ENCODE data around the gene FAM180B. TPM values are rescaled to one million over a fixed set of nuclear protein-coding genes. Genes with fewer than 3 reads are reported as not detected.

The FAM180B gene
- total and polyA plus RNA-seq, 4 donors: not detected

DNA sequence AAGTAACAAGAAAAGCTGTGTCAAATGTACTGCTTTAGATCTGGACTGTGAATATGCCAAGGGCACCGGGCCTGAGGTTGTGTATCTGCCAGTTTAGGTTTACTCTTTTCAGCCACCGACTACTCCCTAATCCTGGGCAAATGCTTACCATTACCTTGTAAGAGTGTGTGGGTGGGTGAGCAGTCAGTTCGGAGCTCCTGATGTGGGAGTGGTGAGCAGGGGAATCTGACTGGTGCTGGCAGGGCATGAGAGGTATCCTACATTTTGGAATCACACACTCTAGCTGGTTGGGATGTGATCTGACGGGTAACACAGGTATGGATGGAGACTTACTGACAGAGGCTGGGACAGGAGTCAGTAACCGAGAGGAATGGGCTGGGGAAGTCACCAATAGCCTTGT, 2.6 kb upstream of the FAM180B start:
- Histone ChIP-seq H3K27ac (ENCODE audit: low read depth in 1 of 2, low read length in 2 of 2) (no peak overlapping the region), H3K4me1 (ENCODE audit: control insufficient read depth in 4 of 4, insufficient read depth in 4 of 4, low read length in 3 of 4) (peaks cover 1 to 16% (median 14%) of the 10 kb centered on the region in 4 donors), H3K27me3 (ENCODE audit: control insufficient read depth in 4 of 4, insufficient read depth in 4 of 4, low read length in 3 of 4) (no peaks in the 10 kb centered on the region), H3K9ac (ENCODE audit: low read depth in 1 of 2, low read length in 2 of 2) (no peak overlapping the region), H3K9me3 (ENCODE audit: control insufficient read depth in 4 of 4, low read length in 3 of 4) (no peaks in the 10 kb centered on the region), H3K4me3 (ENCODE audit: low read depth in 1 of 3, low read length in 3 of 3) (no peak overlapping the region), H3K36me3 (ENCODE audit: control insufficient read depth in 4 of 4, insufficient read depth in 3 of 4, low read depth in 1 of 4, low read length in 3 of 4) (peaks cover 9 to 42% (median 34%) of the 10 kb centered on the region in 4 donors)
- WGBS: 94% methylated on average over 5 of the region's 5 CpGs
- DNase-seq (ENCODE audit: low spot score): no peak
- TF ChIP-seq FOXA1 (IDR thresholded peaks at IDR 0.05) (no peak), MAX (IDR thresholded peaks at IDR 0.05) (no peak), REST (IDR thresholded peaks at IDR 0.05) (no peak), TAF1 (conservative IDR thresholded peaks at IDR 0.05) (no peak)
- TF ChIP-seq, protein P1, sequence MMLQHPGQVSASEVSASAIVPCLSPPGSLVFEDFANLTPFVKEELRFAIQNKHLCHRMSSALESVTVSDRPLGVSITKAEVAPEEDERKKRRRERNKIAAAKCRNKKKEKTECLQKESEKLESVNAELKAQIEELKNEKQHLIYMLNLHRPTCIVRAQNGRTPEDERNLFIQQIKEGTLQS (IDR thresholded peaks at IDR 0.05): no peak

- no peak overlapping the region for H3K4me3 ChIP-seq (ENCODE audit: low read depth in 1 of 3, low read length in 3 of 3)
- WGBS: 62% methylated on average over 6 of the region's 6 CpGs
- H3K9me3 ChIP-seq (ENCODE audit: control insufficient read depth in 4 of 4, low read length in 3 of 4): peaks cover 0 to 7% (median 1%) of the 10 kb centered on the region in 4 donors
- H3K4me1 ChIP-seq (ENCODE audit: control insufficient read depth in 4 of 4, insufficient read depth in 4 of 4, low read length in 3 of 4): no peaks in the 10 kb centered on the region
- H3K27ac ChIP-seq (ENCODE audit: low read depth in 1 of 2, low read length in 2 of 2): no peak overlapping the region
- TF ChIP-seq HNF4A (conservative IDR thresholded peaks at IDR 0.05) (no peak), MAX (IDR thresholded peaks at IDR 0.05) (no peak), FOXA2 (IDR thresholded peaks at IDR 0.05) (no peak), HNF4G (IDR thresholded peaks at IDR 0.05) (no peak)
- TF ChIP-seq, protein P2, sequence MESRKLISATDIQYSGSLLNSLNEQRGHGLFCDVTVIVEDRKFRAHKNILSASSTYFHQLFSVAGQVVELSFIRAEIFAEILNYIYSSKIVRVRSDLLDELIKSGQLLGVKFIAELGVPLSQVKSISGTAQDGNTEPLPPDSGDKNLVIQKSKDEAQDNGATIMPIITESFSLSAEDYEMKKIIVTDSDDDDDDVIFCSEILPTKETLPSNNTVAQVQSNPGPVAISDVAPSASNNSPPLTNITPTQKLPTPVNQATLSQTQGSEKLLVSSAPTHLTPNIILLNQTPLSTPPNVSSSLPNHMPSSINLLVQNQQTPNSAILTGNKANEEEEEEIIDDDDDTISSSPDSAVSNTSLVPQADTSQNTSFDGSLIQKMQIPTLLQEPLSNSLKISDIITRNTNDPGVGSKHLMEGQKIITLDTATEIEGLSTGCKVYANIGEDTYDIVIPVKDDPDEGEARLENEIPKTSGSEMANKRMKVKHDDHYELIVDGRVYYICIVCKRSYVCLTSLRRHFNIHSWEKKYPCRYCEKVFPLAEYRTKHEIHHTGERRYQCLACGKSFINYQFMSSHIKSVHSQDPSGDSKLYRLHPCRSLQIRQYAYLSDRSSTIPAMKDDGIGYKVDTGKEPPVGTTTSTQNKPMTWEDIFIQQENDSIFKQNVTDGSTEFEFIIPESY (IDR thresholded peaks at IDR 0.05): no peak
- no peak overlapping the region for H3K9ac ChIP-seq (ENCODE audit: low read depth in 1 of 2, low read length in 2 of 2)
- peaks cover 9 to 28% (median 23%) of the 10 kb centered on the region in 4 donors for H3K36me3 ChIP-seq (ENCODE audit: control insufficient read depth in 4 of 4, insufficient read depth in 3 of 4, low read depth in 1 of 4, low read length in 3 of 4)
- no peak for DNase-seq (ENCODE audit: low spot score)
- peaks cover 0 to under 1% (median 0%) of the 10 kb centered on the region in 4 donors for H3K27me3 ChIP-seq (ENCODE audit: control insufficient read depth in 4 of 4, insufficient read depth in 4 of 4, low read length in 3 of 4)
These were observed 700 bp downstream of the FAM180B start for GRCh38 chr11:47587039-47587716.
